T-helper 1 cell (primary cell): Measurements from ENCODE around the gene ANKH.

Experiments used
- DNase-seq, 5 donors: peaks; one replicate each; pipeline ENCODE4 v3.0.0-alpha.2; 2012 to 2020

The ANKH gene

DNA sequence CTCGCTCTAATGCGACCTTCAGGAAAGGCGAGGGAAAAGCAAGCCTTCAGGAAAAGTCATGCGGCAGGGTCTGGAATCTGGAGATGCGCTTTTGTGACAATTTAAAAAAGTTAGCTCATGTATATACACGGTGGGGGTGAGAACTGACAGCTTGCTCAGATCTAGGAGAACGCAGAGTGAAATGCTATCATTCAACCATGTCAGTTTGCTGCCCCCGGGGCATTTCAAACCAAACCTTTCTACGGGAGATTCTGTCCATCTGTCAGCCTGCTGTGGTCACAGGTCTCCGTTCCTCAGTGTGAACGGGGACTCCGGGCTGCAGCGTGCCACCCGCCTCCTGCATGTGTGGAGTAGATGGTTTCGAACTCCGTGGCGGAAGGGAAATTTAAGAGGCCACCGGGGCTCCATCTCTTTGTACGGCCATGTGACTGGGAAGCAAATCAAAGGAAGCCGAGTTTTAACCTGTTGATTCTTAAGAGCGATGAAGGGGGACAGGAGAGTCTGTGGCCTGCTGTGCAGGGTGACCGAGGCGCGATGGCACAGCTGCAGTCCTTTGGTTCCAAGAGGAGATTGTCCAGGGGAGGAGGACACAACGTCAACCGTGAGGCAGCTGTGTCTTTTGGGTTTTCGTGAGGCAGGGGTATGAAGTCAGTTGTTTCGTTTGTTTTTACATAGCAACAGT, 161.1 kb downstream of the ANKH start:
- DNase-seq, result no peak

DNA sequence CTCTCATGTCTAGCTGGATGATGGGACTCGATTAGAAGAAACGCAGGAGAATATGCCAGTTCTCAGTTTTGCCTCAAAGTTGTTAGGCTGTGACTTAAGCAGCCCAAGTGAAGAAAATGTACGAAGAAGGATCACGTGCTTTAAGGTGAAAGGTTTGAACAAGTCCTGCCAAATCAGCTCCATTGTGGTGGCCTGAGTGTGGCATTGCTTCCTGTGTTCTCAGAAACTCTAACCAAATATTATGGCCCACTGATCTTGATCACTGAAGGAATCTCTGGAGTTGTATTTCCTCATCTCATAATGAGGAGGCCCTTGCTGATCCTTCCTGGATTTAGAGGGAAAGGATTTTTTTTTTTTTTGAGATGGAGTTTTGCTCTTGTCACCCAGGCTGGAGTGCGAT, 163.0 kb downstream of the ANKH start:
- DNase-seq, result peak in 1 of 5 donors; percentile 39

DNA sequence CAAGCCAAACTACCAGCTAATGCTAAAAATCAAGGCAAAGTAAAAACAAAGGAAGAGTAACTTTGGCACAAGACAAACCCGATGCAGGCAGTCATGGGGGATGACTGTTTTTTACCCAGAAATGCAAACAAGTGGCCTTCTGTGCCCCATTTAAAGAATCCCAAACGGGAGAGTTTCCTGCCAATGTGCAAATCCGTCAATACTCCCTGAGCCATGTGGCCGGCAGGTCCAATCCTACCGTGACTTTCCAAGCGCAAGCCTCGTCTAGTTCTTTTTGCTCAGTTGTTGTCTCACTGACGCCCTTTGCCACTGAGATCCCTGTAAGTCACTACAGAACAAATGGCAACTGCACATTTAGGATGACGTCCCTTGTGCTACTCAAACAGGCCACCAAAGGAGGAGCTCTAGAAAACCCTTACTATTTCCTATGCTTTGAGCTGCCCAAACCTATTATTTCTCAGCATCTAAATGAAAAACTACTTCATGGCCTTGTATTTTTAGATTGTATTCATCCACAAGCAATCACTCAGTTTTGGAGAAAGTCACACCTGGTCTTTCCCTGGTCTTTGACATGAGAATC, 163.7 kb downstream of the ANKH start:
- DNase-seq, result no peak

DNA sequence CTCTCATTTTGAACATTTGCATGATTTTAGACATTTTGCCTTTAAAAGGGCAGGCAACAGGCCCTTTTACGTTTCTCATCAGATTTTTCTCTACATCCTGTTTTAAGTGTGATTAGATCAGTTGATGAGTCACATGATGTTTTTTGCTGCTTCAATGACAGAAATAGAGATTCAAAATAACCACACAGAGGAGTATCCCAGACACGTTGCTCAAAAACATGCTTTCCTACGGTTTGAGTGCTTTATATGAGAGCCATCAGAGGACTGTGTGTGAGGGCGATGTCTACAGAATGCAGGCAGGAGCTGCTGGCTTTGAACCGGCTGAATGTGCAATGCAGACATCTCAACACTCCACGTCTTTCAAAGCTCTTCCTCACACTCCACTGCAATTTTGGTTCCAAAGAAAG, 165.0 kb downstream of the ANKH start:
- peak in 3 of 5 donors; percentile 29 to 90 (median 46) for DNase-seq

DNA sequence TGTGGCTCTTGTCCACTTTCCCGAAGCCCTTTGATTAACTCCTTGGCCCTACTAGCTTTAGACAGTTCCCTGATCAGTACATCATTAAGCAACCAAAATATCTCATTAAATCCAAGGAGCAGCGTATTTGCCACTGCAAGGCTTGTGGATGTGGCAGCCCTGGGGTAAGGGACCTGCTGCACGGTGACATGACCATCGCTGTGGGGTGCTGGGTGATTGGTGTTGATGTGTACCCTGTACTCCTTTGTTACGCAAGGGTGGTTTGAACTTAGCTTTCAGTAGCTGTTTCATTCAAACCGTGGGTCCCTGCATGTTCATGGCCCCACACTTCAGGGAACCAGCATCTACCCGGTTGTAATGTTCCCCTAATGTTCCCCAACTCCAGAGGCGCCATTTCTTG, 166.0 kb downstream of the ANKH start:
- DNase-seq, result no peak

DNA sequence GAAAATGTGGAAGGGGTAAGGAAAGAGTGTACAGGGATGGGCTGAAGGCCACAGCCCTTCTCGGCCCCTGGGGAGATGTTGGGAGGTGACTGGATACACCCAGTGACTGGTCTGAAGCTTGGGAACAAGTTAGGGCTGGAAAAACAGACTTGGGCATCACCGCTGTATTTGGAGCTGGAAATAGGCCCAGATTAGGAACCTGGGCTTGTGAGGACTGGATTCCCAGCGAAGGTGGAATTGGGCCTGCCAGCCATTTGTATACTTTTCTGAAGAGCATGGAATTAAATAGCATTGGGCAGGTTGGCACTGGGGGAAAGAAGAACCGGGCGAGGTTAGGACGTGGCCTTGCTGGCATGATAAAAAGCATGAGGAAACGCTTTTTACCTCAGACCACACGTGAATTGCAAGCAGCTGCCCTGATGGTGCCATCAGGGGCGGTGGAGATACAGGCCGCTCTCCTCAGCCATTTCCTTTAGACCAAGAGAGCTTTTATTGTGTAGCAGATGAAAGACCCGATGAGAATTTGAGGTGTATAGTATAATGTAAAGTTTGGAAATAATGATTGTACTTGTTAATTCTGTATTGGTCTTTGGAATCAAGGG, 169.2 kb downstream of the ANKH start:
- no peak for DNase-seq

DNA sequence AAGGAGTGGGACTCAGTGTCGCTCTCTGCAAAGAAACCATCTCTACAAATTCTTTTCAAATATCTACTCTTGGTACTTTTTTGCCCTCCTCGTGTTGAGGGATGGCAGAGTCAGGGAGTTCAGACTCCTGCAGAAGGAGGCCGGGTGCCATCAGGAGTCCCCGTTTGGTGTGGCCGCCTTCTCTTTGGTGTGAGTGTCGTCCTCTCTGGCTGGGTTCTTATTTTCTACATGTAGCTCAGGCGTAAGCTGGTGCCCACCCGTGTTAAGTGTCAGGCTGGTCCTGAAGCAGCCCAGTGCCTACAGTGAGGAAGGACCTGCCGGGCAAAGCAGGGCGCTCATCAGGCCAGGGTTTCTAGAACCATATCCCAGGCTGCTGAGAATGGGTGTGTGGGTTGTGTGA, 170.0 kb downstream of the ANKH start:
- DNase-seq, result no peak

DNA sequence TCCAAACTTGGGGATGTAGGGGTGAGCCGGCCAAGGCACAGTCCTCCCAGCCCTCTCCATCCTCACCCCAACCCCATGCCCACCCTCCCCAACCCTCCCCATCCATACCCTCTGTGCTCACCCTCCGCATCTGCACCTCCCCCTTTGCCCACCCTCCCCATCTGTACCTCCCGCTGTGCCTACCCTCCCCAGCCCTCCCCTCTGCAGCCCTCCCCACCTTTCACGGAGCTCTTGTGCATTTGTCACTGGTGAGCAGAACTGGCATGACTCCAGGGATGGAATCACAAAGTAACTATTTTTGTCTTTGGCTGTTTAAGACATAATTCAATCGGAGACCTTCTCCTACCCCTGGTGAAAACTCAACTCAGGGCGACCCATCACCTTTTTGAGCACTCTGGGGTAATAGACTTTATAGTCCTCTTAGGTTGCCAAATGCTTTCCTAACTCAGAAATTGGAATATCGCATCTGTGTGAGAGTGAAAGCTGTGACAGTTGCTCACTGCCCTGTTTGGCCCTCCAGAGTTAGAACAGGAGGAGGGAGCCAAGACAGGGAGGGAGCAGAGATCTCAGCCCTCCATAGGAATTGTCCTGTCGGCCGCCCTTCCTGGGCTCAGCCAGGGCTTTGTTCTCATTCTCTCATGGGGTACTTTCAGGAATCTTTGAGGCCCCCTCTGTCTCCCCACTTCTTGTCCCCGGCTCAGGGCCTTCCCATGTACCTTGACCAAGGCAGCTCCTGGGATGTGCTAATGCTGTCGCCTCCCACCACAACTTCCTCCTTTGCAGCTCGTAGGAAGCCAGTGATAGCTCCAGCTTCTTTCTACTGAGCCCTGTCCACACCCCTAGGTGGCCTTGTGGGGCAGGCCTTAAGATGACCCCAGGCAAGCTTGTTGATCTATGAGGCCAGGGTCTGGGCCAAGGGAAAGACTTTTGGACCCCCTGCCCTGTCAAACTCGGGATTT, 170.8 kb downstream of the ANKH start:
- DNase-seq, result no peak

DNA sequence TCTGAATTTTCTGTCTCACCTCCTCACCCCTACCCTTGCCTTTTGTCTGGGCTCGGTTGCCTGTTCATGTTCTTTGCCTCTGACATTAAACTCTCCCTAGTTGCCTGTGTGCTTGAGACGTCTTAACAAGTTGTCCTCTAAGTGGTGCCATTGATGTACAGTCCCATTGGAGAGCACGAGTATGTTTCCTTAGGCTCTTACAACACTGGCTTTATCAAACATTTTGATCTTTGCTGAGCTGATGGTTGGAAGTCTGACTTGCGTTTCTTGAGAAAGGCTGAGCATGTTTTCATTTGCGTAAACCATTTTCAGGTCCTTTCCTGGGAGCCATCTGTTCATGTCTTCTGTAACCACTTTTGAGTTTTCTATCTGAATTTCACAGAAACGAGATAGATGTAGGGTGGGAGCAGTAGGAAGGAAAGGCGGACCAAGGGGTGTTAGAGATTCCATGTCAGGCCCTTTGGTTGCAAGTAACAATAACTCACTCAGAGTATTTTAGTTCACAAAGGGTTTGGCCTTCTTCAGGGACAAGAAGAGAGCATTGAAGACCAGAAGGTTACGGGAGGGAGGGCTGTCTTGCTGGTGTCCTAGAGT, 171.7 kb downstream of the ANKH start:
- no peak for DNase-seq

DNA sequence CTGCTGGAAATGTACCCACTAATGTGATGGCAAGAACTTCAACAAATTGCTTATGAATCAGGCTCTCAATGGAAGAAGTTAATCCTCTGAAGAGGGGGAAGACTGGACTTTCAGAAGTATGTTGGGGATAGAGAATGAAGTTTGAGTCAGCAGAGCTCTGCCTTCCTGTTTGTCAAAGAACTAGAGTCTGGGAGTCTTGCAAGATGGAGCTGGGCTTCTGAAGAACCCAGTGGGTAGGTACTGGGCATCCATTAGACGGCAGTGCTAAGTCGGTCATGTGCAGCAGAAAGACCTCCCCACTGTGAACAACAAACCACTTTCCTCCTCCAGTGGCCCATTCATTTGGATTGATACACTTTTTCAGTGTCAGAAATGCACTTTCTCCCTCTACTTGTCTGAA, 172.4 kb downstream of the ANKH start:
- no peak for DNase-seq

DNA sequence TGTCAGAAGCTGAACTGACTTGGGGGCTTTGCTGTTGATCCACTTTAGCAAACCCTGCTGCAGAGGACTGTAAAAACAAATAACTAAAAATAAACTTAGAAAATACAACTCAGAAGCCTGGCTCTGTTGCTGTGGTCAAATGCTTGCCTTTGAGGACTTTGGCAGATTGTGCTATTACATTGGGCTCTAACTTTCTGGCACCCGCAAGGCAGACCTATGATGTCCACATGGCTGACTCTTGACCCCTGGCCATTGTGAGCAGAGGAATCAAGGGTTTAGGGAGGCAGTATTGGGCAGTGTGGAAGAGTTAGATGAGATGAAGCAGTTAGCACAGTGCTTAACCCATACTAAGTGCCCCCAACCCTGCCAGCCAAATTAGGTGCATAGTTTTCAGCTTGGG, 173.1 kb downstream of the ANKH start:
- DNase-seq, result no peak

DNA sequence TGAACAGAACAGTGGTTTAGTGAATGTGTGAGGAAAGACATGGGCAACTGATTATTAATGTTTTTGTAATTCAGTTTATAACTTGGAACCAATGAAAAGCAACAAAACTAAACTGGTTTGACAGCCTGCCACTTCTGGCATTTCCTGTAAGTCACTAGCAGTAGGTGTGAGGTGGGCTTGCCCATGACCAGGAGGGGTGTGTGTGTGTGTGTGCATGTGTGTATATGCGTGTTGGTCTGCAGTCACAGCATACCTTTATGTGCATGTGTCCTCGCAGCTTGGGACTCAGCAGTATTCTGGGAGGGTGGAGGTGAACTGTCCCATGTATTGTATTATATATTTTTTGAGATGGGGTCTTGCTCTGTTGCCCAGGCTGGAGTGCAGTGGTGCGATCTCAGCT, 174.7 kb downstream of the ANKH start:
- DNase-seq, result no peak

DNA sequence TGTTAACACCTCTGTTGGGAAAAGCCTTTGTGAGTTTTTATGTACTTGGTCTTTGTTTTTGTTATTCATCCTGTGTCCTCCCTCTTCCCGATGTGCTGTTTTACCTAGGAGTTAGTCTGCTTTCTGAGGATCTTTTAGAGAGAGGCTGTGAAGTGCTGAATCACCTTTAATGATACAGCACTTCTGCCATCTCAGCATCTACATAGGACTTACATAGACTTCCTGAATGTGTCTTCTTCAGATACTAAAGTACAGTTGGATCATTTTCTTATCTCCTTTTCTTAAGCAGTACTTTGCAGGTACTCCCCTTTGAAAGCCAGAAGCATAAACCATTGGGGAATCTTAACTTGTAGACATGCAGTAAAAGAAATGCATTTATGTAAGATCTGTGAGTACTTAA, 175.5 kb downstream of the ANKH start:
- no peak for DNase-seq

DNA sequence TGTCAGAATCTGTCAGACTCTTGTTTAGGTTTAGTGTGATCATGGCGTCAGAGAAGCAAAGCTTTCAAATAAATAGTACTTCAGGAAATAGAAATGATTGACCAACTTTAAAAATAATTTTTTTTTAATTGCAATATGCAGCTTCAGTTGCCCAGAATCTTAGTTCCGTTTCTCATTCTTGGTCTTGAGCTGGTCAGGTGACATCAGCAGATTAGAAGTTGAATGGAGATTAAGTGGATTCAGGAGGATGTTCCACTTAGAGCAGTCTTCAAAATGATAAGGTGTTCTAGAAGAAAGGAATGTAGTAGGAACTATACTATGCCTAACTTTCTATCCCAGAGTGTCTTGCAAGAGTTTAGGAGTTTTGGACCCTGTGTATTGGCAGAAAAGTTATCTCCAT, 176.4 kb downstream of the ANKH start:
- no peak for DNase-seq

DNA sequence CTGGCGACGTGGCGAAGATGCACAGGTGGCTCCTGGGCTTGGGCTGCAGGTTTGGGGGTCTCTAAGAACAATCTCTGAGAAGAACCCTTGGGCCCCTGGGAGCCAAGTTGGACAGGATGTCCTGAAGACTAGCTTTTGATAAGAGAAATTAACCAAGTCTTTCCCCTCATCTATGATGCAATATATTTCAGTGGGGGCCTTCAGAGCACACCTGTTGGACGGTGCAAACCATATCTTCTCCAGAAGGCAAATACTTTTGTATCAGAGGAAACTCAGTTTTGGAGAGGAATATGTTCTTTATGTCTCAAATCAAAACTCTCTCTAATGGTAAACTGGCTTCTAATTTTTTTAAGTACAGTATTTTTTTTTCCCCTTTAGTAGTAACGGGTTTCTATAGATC, 178.5 kb downstream of the ANKH start:
- no peak for DNase-seq

DNA sequence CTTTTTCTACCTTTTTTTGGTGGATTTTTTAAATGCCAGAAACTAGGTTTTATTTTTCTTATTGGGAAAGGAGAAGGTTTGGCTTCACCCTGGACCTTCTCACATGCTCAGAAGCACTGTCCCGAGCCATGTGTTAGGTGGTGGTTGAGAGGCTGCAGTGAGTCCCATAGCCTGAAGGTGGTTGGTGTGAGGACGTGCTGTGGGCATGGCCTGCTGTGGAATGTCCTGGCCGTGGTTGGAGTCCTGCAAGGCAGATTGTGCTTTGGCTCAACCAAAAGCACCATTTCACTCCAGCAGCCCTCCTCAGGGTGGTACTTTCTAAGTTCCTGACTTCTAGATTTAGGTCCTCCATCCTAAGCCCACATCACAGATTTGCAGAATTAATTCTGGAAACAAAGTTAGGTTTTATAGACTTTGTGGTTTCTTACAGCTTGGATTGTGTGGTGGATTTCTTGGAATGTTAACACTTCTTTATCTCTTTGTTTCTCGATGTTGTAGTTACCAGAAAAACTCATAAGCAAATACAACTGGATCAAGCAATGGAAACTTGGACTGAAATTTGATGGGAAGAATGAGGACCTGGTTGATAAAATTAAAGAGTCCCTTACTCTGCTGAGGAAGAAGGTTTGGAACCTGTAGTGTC, 184.4 kb downstream of the ANKH start:
- DNase-seq, result no peak

DNA sequence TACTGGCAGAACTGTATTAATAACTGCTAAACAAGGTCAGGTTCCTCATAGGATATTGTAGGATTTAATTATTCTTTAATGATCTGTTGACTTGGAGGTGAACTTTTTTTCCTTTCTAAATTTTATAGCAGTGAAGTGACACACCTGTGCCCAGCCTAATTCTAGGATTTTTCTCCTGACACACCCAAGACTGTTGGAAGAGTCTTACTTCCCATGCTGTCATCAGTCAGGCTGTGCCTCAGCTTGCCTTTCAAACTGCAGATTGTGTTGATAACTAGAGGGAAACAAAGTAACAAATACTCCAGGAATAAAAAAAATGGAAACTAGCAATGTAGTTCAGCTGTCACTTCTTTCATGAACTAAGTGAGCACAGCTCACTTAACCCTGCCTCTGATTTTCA, 185.1 kb downstream of the ANKH start:
- DNase-seq, result no peak

DNA sequence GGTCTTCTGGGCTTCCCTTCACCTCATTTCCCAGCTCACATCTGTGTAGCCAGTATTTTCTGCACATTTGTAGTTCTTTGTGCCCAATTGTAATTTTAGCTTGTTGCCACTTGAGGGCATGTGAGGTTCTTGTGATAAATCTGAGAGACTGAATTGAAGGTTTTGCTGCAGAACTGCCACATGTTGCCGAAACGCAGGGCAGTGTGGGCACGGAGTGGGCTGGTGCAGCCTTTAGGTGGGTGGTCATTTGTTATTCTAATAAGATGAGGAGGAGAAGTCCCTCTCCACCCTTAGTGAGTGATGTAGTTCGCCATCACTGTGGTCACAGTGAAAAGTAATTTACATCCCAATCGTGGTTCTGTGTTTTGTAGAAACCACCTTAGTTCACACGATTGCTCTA, 185.8 kb downstream of the ANKH start:
- peak in 2 of 5 donors; percentile 25 to 63 for DNase-seq

DNA sequence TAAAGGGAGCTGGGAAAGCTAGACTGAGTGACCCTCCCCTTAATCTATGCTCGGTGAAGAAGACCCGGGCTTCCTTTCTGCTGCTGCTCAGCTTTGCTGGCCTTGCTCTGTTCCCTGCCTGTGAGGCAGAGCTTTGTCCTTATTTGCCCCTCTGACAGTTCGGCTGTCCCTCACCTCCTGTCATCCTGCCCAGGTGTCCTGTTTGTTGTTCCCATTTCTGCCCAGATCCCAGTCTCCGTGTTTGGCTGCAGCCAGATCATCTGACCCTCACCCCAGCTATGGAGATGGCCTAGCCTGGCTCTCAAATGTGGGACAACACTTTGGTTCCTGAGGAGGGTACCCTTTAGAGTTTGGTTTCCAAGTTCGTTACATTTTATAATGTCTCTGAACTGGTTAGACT, 186.8 kb downstream of the ANKH start:
- no peak for DNase-seq

DNA sequence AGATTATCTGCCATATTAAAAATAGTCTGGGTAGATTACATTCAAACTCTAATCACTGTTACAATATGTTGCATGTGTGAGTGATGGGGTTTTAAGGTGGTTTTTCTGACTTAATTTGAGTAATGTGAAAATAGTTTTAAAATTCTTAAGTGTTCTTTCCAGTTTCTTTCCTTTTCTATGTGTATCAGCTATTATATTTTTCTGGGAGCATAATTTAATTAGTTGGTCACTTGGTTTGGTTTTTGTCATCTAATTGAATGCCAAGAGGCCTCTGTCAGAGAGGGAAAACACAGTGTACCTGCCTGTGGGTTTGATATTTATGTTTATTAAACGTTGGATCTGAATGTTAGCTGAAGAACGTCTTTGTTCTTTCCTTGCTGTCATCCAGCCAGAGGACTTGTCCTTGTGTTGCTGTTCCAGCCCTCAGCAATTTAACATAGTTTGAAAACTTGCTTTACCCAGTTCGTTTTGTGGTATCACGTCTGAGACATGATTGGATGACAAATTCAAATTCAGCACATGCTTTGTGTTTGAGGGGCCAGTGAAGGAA, 187.6 kb downstream of the ANKH start:
- no peak for DNase-seq

DNA sequence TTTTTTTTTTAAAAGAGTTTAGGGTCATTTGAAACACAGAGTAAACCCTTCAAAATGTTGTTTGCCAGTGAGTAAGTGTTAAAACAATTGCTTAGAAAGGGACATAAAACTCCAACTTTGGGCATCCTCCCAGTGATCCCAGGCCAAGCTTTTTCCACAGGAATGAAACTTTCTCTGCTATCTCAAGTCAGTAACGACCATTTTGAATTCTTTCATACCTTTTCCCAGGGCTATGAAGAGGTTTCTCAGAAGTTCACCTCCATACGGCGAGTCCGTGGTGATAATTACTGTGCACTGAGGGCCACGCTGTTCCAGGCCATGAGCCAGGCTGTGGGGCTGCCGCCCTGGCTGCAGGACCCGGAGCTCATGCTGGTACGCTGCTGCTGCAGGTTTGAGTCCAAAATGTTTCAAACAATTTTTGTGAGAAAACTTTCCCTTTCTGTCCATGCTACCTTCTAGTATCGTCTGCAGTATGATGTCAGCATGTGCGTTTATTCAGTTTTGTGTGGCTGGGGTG, 190.3 kb downstream of the ANKH start:
- no peak for DNase-seq

DNA sequence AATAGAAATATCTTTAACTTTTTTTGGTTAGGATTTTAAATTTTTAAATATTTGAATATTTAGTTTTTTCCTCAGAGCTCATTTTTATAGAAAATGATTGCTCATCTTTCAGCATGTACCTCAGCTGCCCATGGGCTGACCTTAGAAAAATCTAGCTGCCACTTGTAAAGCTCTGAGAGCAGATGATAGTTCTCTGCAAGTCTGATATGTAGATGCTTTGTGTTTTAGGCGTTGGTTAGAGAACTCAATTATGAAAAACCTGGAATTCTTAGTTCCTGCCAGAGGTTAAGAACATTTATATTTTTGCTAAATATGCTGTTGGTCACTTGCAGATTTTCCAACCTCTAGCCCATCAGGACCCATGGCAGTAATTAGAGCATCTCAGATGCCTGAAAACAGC, 192.0 kb downstream of the ANKH start:
- no peak for DNase-seq
